GM23248 (cell line): ENCODE data around the gene AFAP1. TPM values are rescaled to one million over a fixed set of nuclear protein-coding genes. Genes with fewer than 3 reads are reported as not detected.

Source experiments
- DNase-seq: peaks from one replicate; pipeline ENCODE4 v3.0.0-alpha.2; 2015
- H2AFZ ChIP-seq: fragments of 200-600 bp; sonication (generic); 2 replicates; pipeline ENCODE4 v1.6.1; 2016; ENCODE audit warnings: antibody characterized with exemption
- H3F3A ChIP-seq: fragments of 200-600 bp; sonication (generic); 2 replicates; pipeline ENCODE4 v1.6.1; 2016; ENCODE audit warnings: mild to moderate bottlenecking, antibody characterized with exemption, mixed run types; ENCODE audit not compliant: insufficient read depth
- H3K27ac ChIP-seq: fragments of 200-600 bp; sonication (generic); 2 replicates; pipeline ENCODE4 v1.5.1; 2016; ENCODE audit warnings: mild to moderate bottlenecking
- H3K27me3 ChIP-seq: fragments of 200-600 bp; sonication (generic); replicated peaks from 2 replicates; pipeline ENCODE4 v1.6.1; 2016; ENCODE audit warnings: mild to moderate bottlenecking; ENCODE audit not compliant: insufficient read depth
- H3K36me3 ChIP-seq: fragments of 200-600 bp; sonication (generic); 2 replicates; pipeline ENCODE4 v1.6.1; 2016; ENCODE audit warnings: low read depth, mild to moderate bottlenecking
- H3K4me1 ChIP-seq: fragments of 200-600 bp; sonication (generic); 2 replicates; pipeline ENCODE4 v1.6.1; 2016; ENCODE audit warnings: mild to moderate bottlenecking; ENCODE audit not compliant: insufficient read depth
- H3K4me2 ChIP-seq: fragments of 200-600 bp; sonication (generic); one replicate; pipeline ENCODE4 v1.6.1; 2016; ENCODE audit warnings: mild to moderate bottlenecking; ENCODE audit not compliant: unreplicated experiment
- H3K4me3 ChIP-seq: fragments of 200-600 bp; sonication (generic); 2 replicates; pipeline ENCODE4 v1.5.1; 2016; ENCODE audit warnings: mild to moderate bottlenecking
- H3K79me2 ChIP-seq: fragments of 200-600 bp; sonication (generic); 2 replicates; pipeline ENCODE4 v1.6.1; 2016; ENCODE audit warnings: mild to moderate bottlenecking; ENCODE audit not compliant: insufficient read depth
- H3K9ac ChIP-seq: fragments of 200-600 bp; sonication (generic); 2 replicates; pipeline ENCODE4 v1.6.1; 2016; ENCODE audit warnings: mild to moderate bottlenecking
- H3K9me2 ChIP-seq: fragments of 200-600 bp; sonication (generic); 2 replicates; pipeline ENCODE4 v1.6.1; 2016; ENCODE audit warnings: mixed run types, mild to moderate bottlenecking, moderate library complexity; ENCODE audit not compliant: insufficient read depth
- H3K9me3 ChIP-seq: fragments of 200-600 bp; sonication (generic); one replicate; pipeline ENCODE4 v1.6.1; 2017; ENCODE audit warnings: low read depth
- H4K20me1 ChIP-seq: fragments of 200-600 bp; sonication (generic); 2 replicates; pipeline ENCODE4 v1.6.0; 2016; ENCODE audit not compliant: insufficient read depth
- EZH2 ChIP-seq: fragments of 200-600 bp; sonication (generic); IDR thresholded peaks from 2 replicates; pipeline ENCODE4 v1.6.1; 2018; ENCODE audit warnings: antibody characterized with exemption, mild to moderate bottlenecking; ENCODE audit not compliant: insufficient read depth, poor library complexity, severe bottlenecking
- EZH2phosphoT487 ChIP-seq: fragments of 200-600 bp; sonication (generic); IDR thresholded peaks from 2 replicates; pipeline ENCODE4 v1.6.1; 2018; ENCODE audit warnings: antibody characterized with exemption, moderate library complexity, mild to moderate bottlenecking, low read depth; ENCODE audit not compliant: insufficient read depth
- WGBS, 2 experiments: methylation state at CpG; one replicate each; pipeline ENCODE4 v1.1.6; 2015 to 2017; ENCODE audit warnings: low lambda C conversion rate in 2 of 2, low coverage in 1 of 2; ENCODE audit errors: missing lambda C conversion rate in 2 of 2; 5-methylcytosine and 5-hydroxymethylcytosine counted together
- in situ Hi-C: fragments of 300-500 bp; cut with MboI; formaldehyde crosslinking; loops from 2 replicates; pipeline ENCODE4 v1.15.0; 2020
- polyA plus RNA-seq: library from polyadenylated mRNA; unstranded; fragments of >200 nt; fragmentation: Nextera tagmentation; extraction: Ambion mirVana; gene quantifications from 2 replicates; pipeline ENCODE4 v1.2.1, GENCODE V29; 2016
- total RNA-seq: library from RNA; depleted of rRNA; stranded (reverse); fragments of >200 nt; shearing (Covaris generic); gene quantifications from 2 replicates; pipeline ENCODE4 v1.2.3, GENCODE V29; 2014

The AFAP1 gene
- total and polyA plus RNA-seq, 2 experiments from 2014 or later, result 54.4 to 103 TPM

GRCh38 chr4:7971881-7972500 is 32.3 kb upstream of the AFAP1 start:
- Histone ChIP-seq H3K4me3 (no peak overlapping the region), H3K4me2 (no peak overlapping the region), H3K9me2 (no peaks in the 10 kb centered on the region), H3K4me1 (peaks cover 45% of the 10 kb centered on the region), H3K36me3 (no peaks in the 10 kb centered on the region), H3K27ac (peak overlapping the region; percentile 62; the same call in 1 of the 2 replicates), H3K9ac (no peak overlapping the region), H3F3A (peaks cover 21% of the 10 kb centered on the region), H4K20me1 (no peaks in the 10 kb centered on the region), H3K79me2 (no peaks in the 10 kb centered on the region), H3K27me3 (no peaks in the 10 kb centered on the region), H2AFZ (no peak overlapping the region), H3K9me3 (no peaks in the 10 kb centered on the region)
- no peak for TF ChIP-seq EZH2phosphoT487
- TF ChIP-seq EZH2, result no peak
- WGBS, 2 experiments, result 84 to 88% methylated on average over 13 of the region's 13 CpGs
- in situ Hi-C loops, result no loop called here
- peak; percentile 37 for DNase-seq

DNA sequence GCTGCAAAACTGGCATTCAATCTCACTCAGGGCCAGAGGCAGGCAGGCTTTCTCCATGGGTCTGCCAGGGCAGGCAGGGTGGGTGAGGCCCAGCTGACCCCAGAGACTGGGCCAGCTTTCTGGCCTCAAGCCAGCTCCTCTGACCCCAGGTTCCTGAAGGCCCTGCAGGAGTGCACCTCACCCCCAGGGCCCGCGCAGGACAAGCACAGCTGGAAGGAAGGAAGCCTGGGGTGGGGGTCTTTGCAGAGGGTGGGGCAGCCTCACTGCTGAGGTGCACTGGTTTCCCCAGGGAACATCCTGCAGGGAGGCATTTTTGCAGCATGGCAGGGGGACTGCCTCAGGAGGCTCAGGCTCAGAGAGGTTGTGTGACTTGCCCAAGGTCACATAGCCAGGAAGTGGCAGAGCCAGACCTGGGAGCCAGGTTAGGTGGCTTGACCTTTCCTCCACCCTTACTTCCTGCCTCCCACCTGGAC is 31.5 kb upstream of the AFAP1 start:
- no peak for TF ChIP-seq EZH2
- TF ChIP-seq EZH2phosphoT487, result no peak
- no peak overlapping the region for H2AFZ ChIP-seq
- in situ Hi-C loops, result no loop called here
- H3K4me1 ChIP-seq, result peaks cover 45% of the 10 kb centered on the region
- 100% methylated on average over 2 of the region's 2 CpGs for WGBS, 2 experiments
- no peak overlapping the region for H3K4me3 ChIP-seq
- H3K9me3 ChIP-seq, result no peaks in the 10 kb centered on the region
- no peak overlapping the region for H3K9ac ChIP-seq
- DNase-seq, result no peak
- H3K79me2 ChIP-seq, result no peaks in the 10 kb centered on the region
- H3F3A ChIP-seq, result peaks cover 21% of the 10 kb centered on the region
- H4K20me1 ChIP-seq, result no peaks in the 10 kb centered on the region
- no peaks in the 10 kb centered on the region for H3K9me2 ChIP-seq
- no peak overlapping the region for H3K4me2 ChIP-seq
- H3K27ac ChIP-seq, result no peak overlapping the region
- H3K36me3 ChIP-seq, result no peaks in the 10 kb centered on the region
- H3K27me3 ChIP-seq, result no peaks in the 10 kb centered on the region

DNA sequence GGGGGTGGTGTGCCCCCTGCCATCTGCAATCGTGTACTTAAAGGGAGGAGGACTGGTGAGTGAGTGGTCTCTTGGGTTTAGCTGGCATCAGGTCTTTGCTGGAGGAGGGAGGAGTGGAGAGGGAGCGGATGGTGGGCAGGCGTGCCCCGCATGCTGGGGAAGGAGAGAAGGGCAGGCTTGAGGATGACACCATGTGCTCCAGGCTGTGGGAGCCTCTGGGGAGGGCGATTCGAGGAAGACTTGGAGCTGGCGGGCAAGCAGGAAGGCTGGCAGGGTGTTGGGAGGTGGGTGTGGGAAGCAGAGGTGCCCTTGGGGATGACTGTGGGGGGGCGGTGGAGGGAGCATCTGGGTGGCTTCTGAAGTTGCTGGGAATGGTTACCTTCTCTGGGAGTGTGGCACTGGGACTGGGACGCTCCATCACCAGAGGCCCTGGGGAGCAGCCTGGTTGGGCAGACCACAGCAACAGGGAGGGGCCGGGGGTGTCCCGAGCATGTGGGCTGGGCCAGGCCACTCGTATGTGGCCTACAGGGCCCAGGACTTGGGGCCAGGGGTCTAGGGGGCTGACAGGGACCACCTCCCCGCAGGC is 30.8 kb upstream of the AFAP1 start:
- Histone ChIP-seq H2AFZ (no peak overlapping the region), H3K9me2 (no peaks in the 10 kb centered on the region), H4K20me1 (no peaks in the 10 kb centered on the region), H3K27ac (peak overlapping the region; percentile 64), H3F3A (peaks cover 21% of the 10 kb centered on the region), H3K4me1 (peaks cover 45% of the 10 kb centered on the region), H3K9me3 (no peaks in the 10 kb centered on the region), H3K27me3 (no peaks in the 10 kb centered on the region), H3K4me2 (peak overlapping the region; percentile 20), H3K79me2 (no peaks in the 10 kb centered on the region), H3K4me3 (no peak overlapping the region; the same call in 1 of the 2 replicates), H3K36me3 (no peaks in the 10 kb centered on the region), H3K9ac (peak overlapping the region; percentile 43; the same call in 1 of the 2 replicates)
- 91 to 96% methylated on average over 8 to 13 of the region's 13 CpGs for WGBS, 2 experiments
- TF ChIP-seq EZH2phosphoT487, result no peak
- TF ChIP-seq EZH2, result no peak
- in situ Hi-C loops, result no loop called here
- no peak for DNase-seq

GRCh38 chr4:7968262-7968896 is 28.7 kb upstream of the AFAP1 start:
- no peak for DNase-seq
- Histone ChIP-seq H3K9me2 (no peaks in the 10 kb centered on the region), H3K27me3 (no peaks in the 10 kb centered on the region), H3K4me3 (no peak overlapping the region), H3F3A (peaks cover 20% of the 10 kb centered on the region), H3K36me3 (no peaks in the 10 kb centered on the region), H4K20me1 (no peaks in the 10 kb centered on the region), H3K9me3 (no peaks in the 10 kb centered on the region), H3K79me2 (no peaks in the 10 kb centered on the region), H3K4me2 (peak overlapping the region; percentile 7), H2AFZ (peak overlapping the region; percentile 34; the same call in 1 of the 2 replicates), H3K27ac (no peak overlapping the region), H3K9ac (no peak overlapping the region), H3K4me1 (peaks cover 40% of the 10 kb centered on the region)
- in situ Hi-C loops, result no loop called here
- no peak for TF ChIP-seq EZH2phosphoT487
- TF ChIP-seq EZH2, result no peak
- 88 to 90% methylated on average over 16 of the region's 16 CpGs for WGBS, 2 experiments
